Smooth muscle cell (in vitro differentiated cells): ENCODE measurements around the gene ARHGEF38. TPM values are rescaled to one million over a fixed set of nuclear protein-coding genes. Genes with fewer than 3 reads are reported as not detected.
"Not testable (repeated sequence)": the region's sequence is repeated elsewhere in the genome, so short reads cannot be mapped to it uniquely, and the experiment has no call there.

ENCODE experiments used
- DNase-seq: peaks from one replicate; lab custom pipeline; 2025; ENCODE audit not compliant: unreplicated experiment; lab: John Stamatoyannopoulos, UW
- H2AFZ ChIP-seq: fragments of 200-600 bp; sonication (generic); 2 replicates; pipeline ENCODE4 v1.6.0; 2016; ENCODE audit warnings: antibody characterized with exemption, low read depth, mild to moderate bottlenecking
- H3F3A ChIP-seq: fragments of 200-600 bp; sonication (generic); 2 replicates; pipeline ENCODE4 v1.6.0; 2017; ENCODE audit warnings: antibody characterized with exemption, low read depth
- H3K27ac ChIP-seq: fragments of 200-600 bp; sonication (generic); 2 replicates; pipeline ENCODE4 v1.5.1; 2016; ENCODE audit warnings: low read depth, mild to moderate bottlenecking
- H3K27me3 ChIP-seq: fragments of 200-600 bp; sonication (generic); 2 replicates; pipeline ENCODE4 v1.6.1; 2016; ENCODE audit warnings: low read depth, mild to moderate bottlenecking
- H3K36me3 ChIP-seq: fragments of 200-600 bp; sonication (generic); 2 replicates; pipeline ENCODE4 v1.5.1; 2016; ENCODE audit warnings: low read depth
- H3K4me1 ChIP-seq: fragments of 200-600 bp; sonication (generic); 2 replicates; pipeline ENCODE4 v1.5.1; 2016; ENCODE audit warnings: low read depth
- H3K4me2 ChIP-seq: fragments of 200-600 bp; sonication (generic); 2 replicates; pipeline ENCODE4 v1.6.0; 2016; ENCODE audit warnings: mild to moderate bottlenecking
- H3K4me3 ChIP-seq: fragments of 200-600 bp; sonication (generic); 2 replicates; pipeline ENCODE4 v1.5.1; 2016; ENCODE audit warnings: mild to moderate bottlenecking
- H3K79me2 ChIP-seq: fragments of 200-600 bp; sonication (generic); 2 replicates; pipeline ENCODE4 v1.6.0; 2016; ENCODE audit warnings: low read depth, mild to moderate bottlenecking
- H3K9ac ChIP-seq: fragments of 200-600 bp; sonication (generic); 2 replicates; pipeline ENCODE4 v1.6.0; 2016; ENCODE audit warnings: low read depth
- H3K9me3 ChIP-seq: fragments of 200-600 bp; sonication (generic); replicated peaks from 2 replicates; pipeline ENCODE4 v1.5.1; 2016; ENCODE audit warnings: low read depth
- H4K20me1 ChIP-seq: fragments of 200-600 bp; sonication (generic); 2 replicates; pipeline ENCODE4 v1.6.0; 2016; ENCODE audit warnings: low read depth
- WGBS: methylation state at CpG from one replicate; pipeline ENCODE4 v1.1.7; 2016; ENCODE audit warnings: low lambda C conversion rate; 5-methylcytosine and 5-hydroxymethylcytosine counted together
- polyA plus RNA-seq: library from polyadenylated mRNA; unstranded; fragments of >200 nt; fragmentation: Nextera tagmentation; extraction: Ambion mirVana; gene quantifications from 2 replicates; pipeline ENCODE4 v1.2.1, GENCODE V29; 2016
- total RNA-seq: library from RNA; depleted of rRNA; stranded (reverse); fragments of >200 nt; gene quantifications from 2 replicates; pipeline ENCODE4 v1.2.3, GENCODE V29; 2014
- TF ChIP-seq, protein P1 (sequence below): fragments of 200-600 bp; sonication (generic); IDR thresholded peaks from 2 replicates; pipeline ENCODE4 v1.5.1; 2017; ENCODE audit warnings: borderline replicate concordance, mild to moderate bottlenecking, antibody characterized with exemption; ENCODE audit not compliant: insufficient read depth, poor library complexity, severe bottlenecking

The ARHGEF38 gene
- total and polyA plus RNA-seq, 2 experiments from 2014 or later, result 0.24 TPM; not detected in 1

GRCh38 chr4:105607876-105608275 lies 55.5 kb downstream of the ARHGEF38 start:
- Histone ChIP-seq H3K9me3 (no peaks in the 10 kb centered on the region), H3K27ac (no peak overlapping the region), H3K79me2 (no peaks in the 10 kb centered on the region), H3K9ac (no peak overlapping the region), H3K27me3 (peaks cover 3% of the 10 kb centered on the region), H3K4me3 (no peak overlapping the region), H3K36me3 (no peaks in the 10 kb centered on the region), H3F3A (no peaks in the 10 kb centered on the region), H3K4me1 (peaks cover 13% of the 10 kb centered on the region), H4K20me1 (no peaks in the 10 kb centered on the region), H3K4me2 (no peak overlapping the region), H2AFZ (no peak overlapping the region)
- no peak for DNase-seq
- WGBS, result 87% methylated on average over 2 of the region's 2 CpGs
- TF ChIP-seq, protein P1, sequence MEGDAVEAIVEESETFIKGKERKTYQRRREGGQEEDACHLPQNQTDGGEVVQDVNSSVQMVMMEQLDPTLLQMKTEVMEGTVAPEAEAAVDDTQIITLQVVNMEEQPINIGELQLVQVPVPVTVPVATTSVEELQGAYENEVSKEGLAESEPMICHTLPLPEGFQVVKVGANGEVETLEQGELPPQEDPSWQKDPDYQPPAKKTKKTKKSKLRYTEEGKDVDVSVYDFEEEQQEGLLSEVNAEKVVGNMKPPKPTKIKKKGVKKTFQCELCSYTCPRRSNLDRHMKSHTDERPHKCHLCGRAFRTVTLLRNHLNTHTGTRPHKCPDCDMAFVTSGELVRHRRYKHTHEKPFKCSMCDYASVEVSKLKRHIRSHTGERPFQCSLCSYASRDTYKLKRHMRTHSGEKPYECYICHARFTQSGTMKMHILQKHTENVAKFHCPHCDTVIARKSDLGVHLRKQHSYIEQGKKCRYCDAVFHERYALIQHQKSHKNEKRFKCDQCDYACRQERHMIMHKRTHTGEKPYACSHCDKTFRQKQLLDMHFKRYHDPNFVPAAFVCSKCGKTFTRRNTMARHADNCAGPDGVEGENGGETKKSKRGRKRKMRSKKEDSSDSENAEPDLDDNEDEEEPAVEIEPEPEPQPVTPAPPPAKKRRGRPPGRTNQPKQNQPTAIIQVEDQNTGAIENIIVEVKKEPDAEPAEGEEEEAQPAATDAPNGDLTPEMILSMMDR, result no peak

- peaks cover 13% of the 10 kb centered on the region for H3K4me1 ChIP-seq
- H4K20me1 ChIP-seq, H3F3A ChIP-seq, H3K27me3 ChIP-seq, H3K36me3 ChIP-seq, H3K4me2 ChIP-seq, H3K79me2 ChIP-seq, DNase-seq, H3K4me3 ChIP-seq, H3K9me3 ChIP-seq, H3K27ac ChIP-seq, H3K9ac ChIP-seq, H2AFZ ChIP-seq: not testable (repeated sequence)
- WGBS, result 95% methylated on average over 5 of the region's 5 CpGs
Observed at GRCh38 chr4:105609819-105610218, 57.4 kb downstream of the ARHGEF38 start.

DNA sequence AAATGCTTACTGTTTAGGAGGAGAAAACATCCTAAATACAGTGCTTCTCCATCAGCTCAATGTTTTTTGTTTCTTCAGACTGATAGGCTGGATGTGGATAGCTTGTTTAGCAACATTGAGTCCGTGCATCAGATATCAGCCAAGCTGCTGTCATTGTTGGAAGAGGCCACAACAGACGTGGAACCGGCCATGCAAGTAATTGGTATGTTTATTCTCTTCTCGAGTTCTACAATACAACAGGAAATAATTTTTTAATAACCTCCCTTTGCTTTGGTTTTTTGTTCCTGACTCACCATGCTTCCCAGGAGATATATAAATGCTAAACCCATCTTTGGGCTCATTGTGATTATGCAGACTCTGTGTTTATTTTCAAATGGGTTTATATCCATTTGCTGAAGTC lies 60.9 kb downstream of the ARHGEF38 start:
- Histone ChIP-seq H3K9me3 (no peaks in the 10 kb centered on the region), H3K79me2 (no peaks in the 10 kb centered on the region)

DNA sequence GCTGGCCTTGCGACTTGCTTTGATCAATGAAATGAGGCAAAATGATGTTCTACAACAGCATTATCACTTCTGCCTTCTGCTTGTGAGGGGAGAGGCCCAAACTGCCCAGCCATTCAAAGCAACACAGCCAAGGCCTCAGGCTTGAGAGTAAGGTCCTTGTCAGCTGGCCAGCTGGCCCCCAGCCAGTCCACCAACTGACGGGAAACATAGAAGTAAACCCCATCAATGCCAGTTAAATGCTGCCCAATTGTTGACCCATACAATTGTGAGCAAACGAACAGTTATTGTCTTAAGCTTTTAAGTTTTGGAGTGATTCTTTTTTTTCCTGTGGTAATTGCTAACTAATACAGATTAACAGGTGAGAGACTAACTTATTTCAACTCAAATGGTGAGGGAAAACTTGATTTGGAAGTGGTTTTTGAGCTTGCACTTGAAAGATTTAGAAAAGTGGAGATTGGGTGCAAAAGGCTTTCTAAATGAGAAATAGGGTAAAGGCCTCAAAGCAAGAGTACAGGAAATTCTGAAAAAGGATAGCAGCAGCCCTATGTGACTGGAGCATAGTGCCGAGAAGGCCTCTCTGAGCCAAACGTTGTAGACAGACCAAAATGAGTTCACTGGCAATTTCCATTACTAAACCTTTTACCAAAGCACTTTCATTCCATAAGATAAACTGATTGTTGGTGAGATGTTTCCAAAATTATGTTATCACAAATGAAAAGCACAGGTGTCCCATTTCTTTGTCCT lies 66.9 kb downstream of the ARHGEF38 start:
- Histone ChIP-seq H3K4me3 (no peak overlapping the region), H3K4me1 (no peaks in the 10 kb centered on the region), H3F3A (peaks cover 18% of the 10 kb centered on the region), H3K9ac (no peak overlapping the region), H3K36me3 (no peaks in the 10 kb centered on the region), H2AFZ (no peak overlapping the region), H3K79me2 (no peaks in the 10 kb centered on the region), H3K4me2 (no peak overlapping the region), H4K20me1 (no peaks in the 10 kb centered on the region), H3K27ac (no peak overlapping the region), H3K9me3 (no peaks in the 10 kb centered on the region), H3K27me3 (no peaks in the 10 kb centered on the region)
- TF ChIP-seq, protein P1, result no peak
- DNase-seq, result no peak
- 88% methylated on average over 5 of the region's 5 CpGs for WGBS

More for the DNA sequence above, 60.9 kb downstream of the ARHGEF38 start:
- H3K9ac ChIP-seq, result no peak overlapping the region
- H3F3A ChIP-seq, result no peaks in the 10 kb centered on the region
- no peak overlapping the region for H2AFZ ChIP-seq
- H3K27me3 ChIP-seq, result no peaks in the 10 kb centered on the region
- no peaks in the 10 kb centered on the region for H3K4me1 ChIP-seq
- H4K20me1 ChIP-seq, result no peaks in the 10 kb centered on the region
- no peak for DNase-seq
- 48% methylated on average over 4 of the region's 4 CpGs for WGBS
- TF ChIP-seq, protein P1, result no peak
- H3K4me3 ChIP-seq, result no peak overlapping the region
- H3K4me2 ChIP-seq, result no peak overlapping the region
- H3K27ac ChIP-seq, result no peak overlapping the region
- H3K36me3 ChIP-seq, result no peaks in the 10 kb centered on the region
